DOHH2 (cell line): ENCODE measurements around the gene CD59.

Source experiments
- CTCF ChIP-seq: fragments of 200-600 bp; sonication (generic); IDR thresholded peaks from one replicate; pipeline ENCODE4 v1.5.1; 2014; ENCODE audit warnings: antibody characterized with exemption, mild to moderate bottlenecking, low read depth, low read length; ENCODE audit not compliant: poor library complexity, severe bottlenecking
- EZH2phosphoT487 ChIP-seq: fragments of 200-600 bp; sonication (generic); IDR thresholded peaks from 2 replicates; pipeline ENCODE4 v1.6.1; 2017; ENCODE audit warnings: borderline replicate concordance, mild to moderate bottlenecking, antibody characterized with exemption, low read length, moderate library complexity, mixed read lengths

- TF ChIP-seq CTCF (no peak), EZH2phosphoT487 (no peak)
Observed at GRCh38 chr11:33769542-33769941, 33.3 kb upstream of the CD59 start.
